Chondrocyte (in vitro differentiated cells): ENCODE measurements around the gene ENTPD7. TPM values are rescaled to one million over a fixed set of nuclear protein-coding genes. Genes with fewer than 3 reads are reported as not detected.

Source experiments
- DNase-seq: peaks from one replicate; pipeline ENCODE4 v3.0.0; 2021; ENCODE audit warnings: mixed read lengths, low spot score
- H3K27ac Mint-ChIP-seq: one replicate; pipeline ENCODE4 v1.8.0; 2021; ENCODE audit warnings: mild to moderate bottlenecking, moderate library complexity, mixed read lengths; ENCODE audit not compliant: unreplicated experiment
- H3K27me3 Mint-ChIP-seq: 2 replicates; pipeline ENCODE4 v1.8.0; 2021; ENCODE audit warnings: low read depth, mixed read lengths
- H3K36me3 Mint-ChIP-seq: 2 replicates; pipeline ENCODE4 v1.8.0; 2021; ENCODE audit warnings: low read depth, mixed read lengths
- H3K4me1 Mint-ChIP-seq: 2 replicates; pipeline ENCODE4 v1.8.0; 2021; ENCODE audit warnings: low read depth, mild to moderate bottlenecking, mixed read lengths
- H3K4me3 Mint-ChIP-seq: one replicate; pipeline ENCODE4 v1.8.0; 2021; ENCODE audit warnings: mild to moderate bottlenecking, moderate library complexity, mixed read lengths; ENCODE audit not compliant: unreplicated experiment
- H3K9me3 Mint-ChIP-seq: 2 replicates; pipeline ENCODE4 v1.8.0; 2021; ENCODE audit warnings: low read depth, mixed read lengths
- CTCF ChIP-seq: fragments of 200-600 bp; sonication (generic); IDR thresholded peaks from 2 replicates; pipeline ENCODE4 v1.5.0; 2021; ENCODE audit warnings: antibody characterized with exemption, mild to moderate bottlenecking, moderate library complexity
- total RNA-seq: library from RNA; stranded (reverse); gene quantifications from 3 replicates; pipeline ENCODE4 v1.2.1, GENCODE V29; 2021

Gene ENTPD7
- total RNA-seq, 1 donor from 2014 or later: 28.8 TPM

- no peak overlapping the region for H3K27ac Mint-ChIP-seq
- peaks cover 24% of the 10 kb centered on the region for H3K36me3 Mint-ChIP-seq
- no peak for DNase-seq
- H3K27me3 Mint-ChIP-seq: peaks cover 2% of the 10 kb centered on the region
- no peaks in the 10 kb centered on the region for H3K4me1 Mint-ChIP-seq
- H3K4me3 Mint-ChIP-seq: no peak overlapping the region
- peaks cover 46% of the 10 kb centered on the region for H3K9me3 Mint-ChIP-seq
- no peak for TF ChIP-seq CTCF
Measured at GRCh38 chr10:99648717-99649116, 10.6 kb upstream of the ENTPD7 start.

- H3K4me3 Mint-ChIP-seq: no peak overlapping the region
- no peak for TF ChIP-seq CTCF
- no peak for DNase-seq
- H3K9me3 Mint-ChIP-seq: peaks cover 20% of the 10 kb centered on the region
- peaks cover 14% of the 10 kb centered on the region for H3K36me3 Mint-ChIP-seq
- H3K27me3 Mint-ChIP-seq: peaks cover 2% of the 10 kb centered on the region
- no peaks in the 10 kb centered on the region for H3K4me1 Mint-ChIP-seq
- no peak overlapping the region for H3K27ac Mint-ChIP-seq
Measured at GRCh38 chr10:99652800-99653390, 6.4 kb upstream of the ENTPD7 start.

GRCh38 chr10:99654390-99655175 is 4.7 kb upstream of the ENTPD7 start:
- Mint-ChIP-seq H3K27me3 (no peaks in the 10 kb centered on the region), H3K4me1 (peaks cover 9% of the 10 kb centered on the region), H3K4me3 (no peak overlapping the region), H3K27ac (no peak overlapping the region), H3K9me3 (peaks cover 8% of the 10 kb centered on the region), H3K36me3 (peaks cover 9% of the 10 kb centered on the region)
- TF ChIP-seq CTCF: no peak
- no peak for DNase-seq

- Mint-ChIP-seq H3K4me1 (peaks cover 26% of the 10 kb centered on the region), H3K4me3 (no peak overlapping the region), H3K27ac (no peak overlapping the region)
Measured at GRCh38 chr10:99656199-99657064, 2.9 kb upstream of the ENTPD7 start.

More at GRCh38 chr10:99656199-99657064, 2.9 kb upstream of the ENTPD7 start:
- TF ChIP-seq CTCF: no peak
- H3K36me3 Mint-ChIP-seq: peaks cover 5% of the 10 kb centered on the region
- no peaks in the 10 kb centered on the region for H3K27me3 Mint-ChIP-seq
- no peak for DNase-seq
- peaks cover 3% of the 10 kb centered on the region for H3K9me3 Mint-ChIP-seq
